ENCODE measurements around the gene CYP2F1. TPM values are rescaled to one million over a fixed set of nuclear protein-coding genes. Genes with fewer than 3 reads are reported as not detected.

The CYP2F1 gene
- total RNA-seq, 1 experiment from 2014 or later: not detected

GRCh38 chr19:41166944-41167804 lies 52.9 kb downstream of the CYP2F1 start:
- POLR2A ChIA-PET: interaction anchor here (0.6 kb wide), 2 partner anchors 28 to 97 kb away, joined by 3 read pairs; no protein-coding TSS in a partner anchor
- BruUV-seq (replicated peaks): no TSS peak
- Mint-ChIP-seq H3K4me3 (ENCODE audit: unreplicated experiment) (no peak overlapping the region), H3K36me3 (ENCODE audit: insufficient read depth, unreplicated experiment) (no peaks in the 10 kb centered on the region), H3K4me1 (ENCODE audit: insufficient read depth, unreplicated experiment) (no peaks in the 10 kb centered on the region), H3K27ac (ENCODE audit: low read depth, unreplicated experiment) (no peak overlapping the region), H3K9me3 (ENCODE audit: unreplicated experiment) (no peaks in the 10 kb centered on the region), H3K27me3 (ENCODE audit: insufficient read depth, unreplicated experiment) (no peaks in the 10 kb centered on the region)
- DNase-seq (ENCODE audit: unreplicated experiment): no peak
- no peak for TF ChIP-seq CTCF (IDR thresholded peaks at IDR 0.05; ENCODE audit: unreplicated experiment)
- intact Hi-C loops (cut with micrococcal nuclease): no loop called here
- CTCF ChIA-PET: no interaction called here

- BruUV-seq (replicated peaks): no TSS peak
- no peaks in the 10 kb centered on the region for H3K9me3 Mint-ChIP-seq (ENCODE audit: unreplicated experiment)
- H3K36me3 Mint-ChIP-seq (ENCODE audit: insufficient read depth, unreplicated experiment): peaks cover 7% of the 10 kb centered on the region
- peaks cover 11% of the 10 kb centered on the region for H3K4me1 Mint-ChIP-seq (ENCODE audit: insufficient read depth, unreplicated experiment)
- TF ChIP-seq CTCF (IDR thresholded peaks at IDR 0.05; ENCODE audit: unreplicated experiment): no peak
- no peaks in the 10 kb centered on the region for H3K27me3 Mint-ChIP-seq (ENCODE audit: insufficient read depth, unreplicated experiment)
- DNase-seq (ENCODE audit: unreplicated experiment): no peak
- ChIA-PET CTCF (interaction anchor here (0.5 to 0.6 kb wide), 3 partner anchors 51 to 305 kb away, joined by 3 to 5 read pairs (median 3); no protein-coding TSS in a partner anchor), POLR2A (no interaction called here)
- no peak overlapping the region for H3K4me3 Mint-ChIP-seq (ENCODE audit: unreplicated experiment)
- intact Hi-C loops (cut with micrococcal nuclease): no loop called here
- H3K27ac Mint-ChIP-seq (ENCODE audit: low read depth, unreplicated experiment): no peak overlapping the region
Measured at GRCh38 chr19:41172297-41173164, 58.3 kb downstream of the CYP2F1 start.

GRCh38 chr19:41174297-41174928 lies 60.2 kb downstream of the CYP2F1 start:
- CTCF ChIA-PET: no interaction called here
- intact Hi-C loops (cut with micrococcal nuclease): no loop called here
- no TSS peak for BruUV-seq (replicated peaks)
- Mint-ChIP-seq H3K9me3 (ENCODE audit: unreplicated experiment) (no peaks in the 10 kb centered on the region), H3K4me1 (ENCODE audit: insufficient read depth, unreplicated experiment) (peaks cover 11% of the 10 kb centered on the region), H3K36me3 (ENCODE audit: insufficient read depth, unreplicated experiment) (peaks cover 7% of the 10 kb centered on the region), H3K4me3 (ENCODE audit: unreplicated experiment) (no peak overlapping the region), H3K27ac (ENCODE audit: low read depth, unreplicated experiment) (no peak overlapping the region), H3K27me3 (ENCODE audit: insufficient read depth, unreplicated experiment) (no peaks in the 10 kb centered on the region)
- TF ChIP-seq CTCF (IDR thresholded peaks at IDR 0.05; ENCODE audit: unreplicated experiment): no peak
- DNase-seq (ENCODE audit: unreplicated experiment): no peak
- POLR2A ChIA-PET: no interaction called here

Measured in MCF 10A (cell line).